GM12865 (cell line): Measurements from ENCODE around the gene GNAO1.

Experiments
- DNase-seq: peaks from one replicate; pipeline ENCODE4 v3.0.0; 2010; ENCODE audit warnings: low read depth
- H3K4me3 ChIP-seq: 2 replicates; pipeline ENCODE4 v1.5.1; 2011; ENCODE audit warnings: mild to moderate bottlenecking, low read depth, low read length, control low read depth
- CTCF ChIP-seq: IDR thresholded peaks from 2 replicates; pipeline ENCODE4 v1.5.1; 2011; ENCODE audit warnings: low read length, control low read depth, low read depth, inconsistent platforms; ENCODE audit not compliant: insufficient read depth; ENCODE audit errors: missing control alignments

GNAO1 gene

DNA sequence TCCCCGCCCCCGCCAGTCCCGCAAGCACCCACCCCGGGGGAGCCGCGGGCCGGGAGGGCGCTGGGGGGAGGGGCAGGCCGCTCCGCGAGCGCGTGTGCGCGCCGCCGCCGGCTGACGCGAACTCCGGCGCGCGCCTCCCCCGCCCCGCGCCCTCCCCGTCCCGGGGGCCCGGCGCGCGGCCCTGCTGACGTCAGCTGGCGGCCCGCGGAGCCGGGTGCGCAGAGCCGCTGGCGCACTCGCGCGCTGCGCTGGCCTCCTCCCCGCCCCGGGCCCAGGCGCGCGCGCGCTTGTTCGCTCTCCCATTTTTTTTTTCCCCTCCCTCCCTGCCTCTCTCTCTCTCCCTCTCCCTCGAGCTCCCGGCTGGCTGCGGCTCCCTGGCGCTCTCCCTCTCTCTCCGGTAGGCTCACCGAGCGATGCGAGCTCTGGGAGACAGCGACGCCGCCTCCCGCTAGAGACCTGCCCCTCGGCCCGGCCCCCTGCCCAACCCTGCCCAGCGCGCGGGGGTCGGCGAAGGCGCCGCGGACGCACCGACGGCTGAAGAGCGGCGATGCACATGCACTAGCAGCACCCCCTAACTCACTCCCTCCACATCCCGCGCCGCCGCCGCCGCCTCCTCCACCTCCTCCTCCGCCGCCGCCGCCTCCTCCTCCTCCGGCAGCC is at the start of gene GNAO1:
GNAO1 (plus strand) TSS at position 334 of the 660 bp plus-strand sequence. CDS start 747 bp downstream, outside the sequence.
- TF ChIP-seq CTCF, result no peak
- H3K4me3 ChIP-seq, result peak within 1 kb of the TSS; percentile 37; the same call in 1 of the 2 replicates
- peak; percentile 22 for DNase-seq

- no peak overlapping the region for H3K4me3 ChIP-seq
- no peak for DNase-seq
- TF ChIP-seq CTCF, result no peak
Measured at GRCh38 chr16:56143666-56144065, 47.6 kb upstream of the GNAO1 start.

GRCh38 chr16:56145369-56145768 is 45.9 kb upstream of the GNAO1 start:
- DNase-seq, result no peak

DNA sequence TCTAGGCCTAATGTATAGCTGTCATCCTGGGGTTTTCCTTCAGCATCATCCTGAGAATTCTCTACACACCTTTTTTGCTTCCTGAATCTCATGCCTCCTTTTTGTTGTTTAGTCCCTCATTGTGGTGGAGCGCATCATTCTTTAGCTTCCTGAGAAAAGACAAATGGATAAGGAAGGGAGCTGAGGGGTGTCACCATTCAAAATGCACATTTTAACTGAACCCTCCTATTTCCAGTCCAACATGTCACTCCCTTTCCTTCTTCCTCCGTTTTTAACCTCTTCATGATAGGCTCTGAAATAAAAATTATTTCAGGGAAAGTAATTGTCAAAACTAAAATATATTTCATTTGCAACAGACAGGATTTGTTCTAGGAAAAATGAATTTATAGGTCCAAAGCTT is 39.7 kb upstream of the GNAO1 start:
- TF ChIP-seq CTCF, result no peak
- no peak for DNase-seq

More at GRCh38 chr16:56145369-56145768, 45.9 kb upstream of the GNAO1 start:
- no peak for TF ChIP-seq CTCF
- H3K4me3 ChIP-seq, result no peak overlapping the region

DNA sequence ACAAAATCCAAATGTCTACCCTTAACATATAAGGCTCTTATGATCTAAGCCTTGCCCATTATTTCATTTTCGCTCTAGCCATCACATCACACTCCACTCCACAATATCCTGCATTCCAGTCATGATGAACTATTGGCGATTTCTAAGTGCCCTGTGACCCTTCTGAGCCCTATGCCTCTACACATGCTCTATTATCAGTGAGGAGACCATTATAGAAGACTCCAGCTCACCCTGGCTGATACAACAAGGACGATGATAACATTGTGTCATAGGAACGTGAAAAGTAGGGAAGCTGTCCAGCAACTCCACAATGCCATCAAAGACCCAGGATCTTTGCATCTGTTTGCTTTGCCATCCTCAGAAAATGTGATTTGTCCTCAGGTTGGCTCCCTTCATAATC is 29.6 kb upstream of the GNAO1 start:
- no peak for TF ChIP-seq CTCF
- DNase-seq, result no peak
- no peak overlapping the region for H3K4me3 ChIP-seq

More for the DNA sequence above, 39.7 kb upstream of the GNAO1 start:
- H3K4me3 ChIP-seq, result no peak overlapping the region

DNA sequence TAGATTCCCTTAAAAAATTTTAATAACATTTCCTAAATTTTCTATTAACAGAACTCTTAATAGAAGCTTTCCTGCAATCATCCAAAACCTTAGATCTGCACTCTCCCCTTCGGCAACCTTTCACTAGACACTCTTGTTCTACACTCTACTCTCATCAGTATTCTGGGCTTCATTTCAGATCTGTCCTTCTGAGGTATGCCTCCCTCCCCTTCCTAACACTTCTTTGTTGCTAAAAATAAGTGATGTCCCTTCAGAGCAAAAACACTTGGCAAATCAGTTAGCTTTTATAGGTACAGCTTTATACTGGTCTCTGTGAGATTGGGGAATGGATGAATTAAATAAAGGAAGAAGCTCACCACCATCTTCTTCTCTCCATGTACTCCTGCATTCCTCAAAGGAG is 28.2 kb upstream of the GNAO1 start:
- no peak for TF ChIP-seq CTCF
- H3K4me3 ChIP-seq, result no peak overlapping the region
- no peak for DNase-seq

DNA sequence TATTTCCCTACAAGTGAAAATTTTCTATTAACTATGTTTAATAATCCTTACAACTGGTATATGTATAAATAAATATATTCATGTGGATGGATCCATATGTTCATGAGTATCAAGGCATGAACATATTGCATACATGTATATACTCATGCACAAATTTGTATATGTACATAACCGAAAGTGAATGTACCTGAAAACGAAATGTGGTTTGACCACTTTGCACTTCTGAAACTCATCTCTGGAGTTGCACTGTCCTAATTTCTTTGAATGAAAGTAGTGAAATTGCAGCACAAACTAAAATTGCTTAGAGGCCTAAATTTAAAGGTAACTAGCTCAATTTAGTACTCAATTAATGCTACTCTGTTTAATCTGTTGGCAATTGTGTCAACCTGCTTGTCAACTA is 27.4 kb upstream of the GNAO1 start:
- no peak overlapping the region for H3K4me3 ChIP-seq
- peak; percentile 53 for DNase-seq
- no peak for TF ChIP-seq CTCF
